Lower leg skin (tissue), 3 donors: ENCODE data around the gene HIP1R.

Experiments used
- POLR2A ChIP-seq, 2 donors: fragments of 450-650 bp; IDR thresholded peaks; one replicate each; pipeline ENCODE4 v1.6.1; 2016 to 2017; ENCODE audit warnings: antibody characterized with exemption in 2 of 2, mild to moderate bottlenecking in 1 of 2, moderate library complexity in 1 of 2
- TF ChIP-seq, protein P1 (sequence below), 3 donors: fragments of 450-650 bp; IDR thresholded peaks; one replicate each; pipeline ENCODE4 v1.5.1; 2016; ENCODE audit warnings: antibody characterized with exemption in 3 of 3, mild to moderate bottlenecking in 3 of 3, moderate library complexity in 2 of 3

DNA sequence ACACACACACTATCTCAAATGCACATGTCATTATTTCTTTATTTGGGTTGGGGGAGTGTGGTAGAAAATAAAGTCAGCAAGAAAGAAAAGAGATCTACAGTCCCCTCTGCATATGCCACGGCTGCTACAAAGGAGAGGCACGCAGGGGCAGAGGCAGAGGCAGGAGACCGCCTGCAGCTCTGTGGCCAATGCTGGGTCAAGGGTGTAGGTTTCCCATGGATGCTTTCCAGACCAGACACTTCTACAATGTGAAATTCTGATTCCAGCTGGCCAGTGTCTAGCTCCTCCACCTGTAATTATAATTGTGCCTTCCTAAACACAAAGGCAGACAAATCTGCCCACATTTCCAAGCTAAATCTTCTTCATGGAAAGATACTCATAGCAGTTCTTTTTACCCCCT, 41.5 kb downstream of the HIP1R start:
- TF ChIP-seq, protein P1, sequence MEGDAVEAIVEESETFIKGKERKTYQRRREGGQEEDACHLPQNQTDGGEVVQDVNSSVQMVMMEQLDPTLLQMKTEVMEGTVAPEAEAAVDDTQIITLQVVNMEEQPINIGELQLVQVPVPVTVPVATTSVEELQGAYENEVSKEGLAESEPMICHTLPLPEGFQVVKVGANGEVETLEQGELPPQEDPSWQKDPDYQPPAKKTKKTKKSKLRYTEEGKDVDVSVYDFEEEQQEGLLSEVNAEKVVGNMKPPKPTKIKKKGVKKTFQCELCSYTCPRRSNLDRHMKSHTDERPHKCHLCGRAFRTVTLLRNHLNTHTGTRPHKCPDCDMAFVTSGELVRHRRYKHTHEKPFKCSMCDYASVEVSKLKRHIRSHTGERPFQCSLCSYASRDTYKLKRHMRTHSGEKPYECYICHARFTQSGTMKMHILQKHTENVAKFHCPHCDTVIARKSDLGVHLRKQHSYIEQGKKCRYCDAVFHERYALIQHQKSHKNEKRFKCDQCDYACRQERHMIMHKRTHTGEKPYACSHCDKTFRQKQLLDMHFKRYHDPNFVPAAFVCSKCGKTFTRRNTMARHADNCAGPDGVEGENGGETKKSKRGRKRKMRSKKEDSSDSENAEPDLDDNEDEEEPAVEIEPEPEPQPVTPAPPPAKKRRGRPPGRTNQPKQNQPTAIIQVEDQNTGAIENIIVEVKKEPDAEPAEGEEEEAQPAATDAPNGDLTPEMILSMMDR (IDR thresholded peaks at IDR 0.05): no peak
- no peak for TF ChIP-seq POLR2A (IDR thresholded peaks at IDR 0.05)
